Measurements from ENCODE around the gene EIF4G3. TPM values are rescaled to one million over a fixed set of nuclear protein-coding genes. Genes with fewer than 3 reads are reported as not detected.

Gene EIF4G3
- total and polyA plus RNA-seq, 9 of the 15 experiments (the other 6 are each of a cell fraction or from before 2014, with no cell fraction given): 6.7 to 40.5 (median 32.1) TPM

GRCh38 chr1:21216835-21217811, 40.4 kb upstream of the EIF4G3 start:
- DNase-seq (ENCODE audit: extremely low read depth in 1 of 4, low spot score in 3 of 4): peak; percentile 75 to 84 (median 81)
- Histone ChIP-seq H3K27ac (ENCODE audit: extremely low read depth, low read depth, low read length) (no peak overlapping the region), H3K4me2 (ENCODE audit: insufficient read depth, low read length) (no peak overlapping the region), H4K20me1 (replicated peaks; ENCODE audit: control insufficient read depth, insufficient read depth, low read length) (no peaks in the 10 kb centered on the region; the same call in 1 of the 2 replicates), H3K9me3 (replicated peaks; ENCODE audit: control insufficient read depth, insufficient read depth, low read depth, low read length) (no peaks in the 10 kb centered on the region), H3K4me3 (no peak overlapping the region), H3K4me1 (replicated peaks in 1 of 2; ENCODE audit: control insufficient read depth in 2 of 2, insufficient read depth in 2 of 2, low read length in 2 of 2) (peaks cover 3 to 19% of the 10 kb centered on the region in 2 experiments; a peak in 4 of 5 replicates), H3K36me3 (ENCODE audit: control insufficient read depth, insufficient read depth, low read length) (peaks cover 7% of the 10 kb centered on the region; the same call in 1 of the 3 replicates), H3K79me2 (ENCODE audit: control insufficient read depth, insufficient read depth, low read length) (no peaks in the 10 kb centered on the region), H3K27me3 (ENCODE audit: control insufficient read depth in 2 of 2, insufficient read depth in 2 of 2, low read length in 2 of 2) (0 out of 5 replicates have a peak, but pooled peaks cover 0 to 7% of the 10 kb centered on the region in 2 experiments), H3K9me1 (ENCODE audit: control insufficient read depth, insufficient read depth, low read length) (no peaks in the 10 kb centered on the region), H3K9ac (ENCODE audit: insufficient read depth in 1 of 2, low read depth in 2 of 2, low read length in 2 of 2) (peak overlapping the region in 1 of 2 experiments; percentile 79; a peak in 2 of 4 replicates), H2AFZ (ENCODE audit: low read depth, low read length) (no peak overlapping the region)
- 39% methylated on average over 12 of the region's 19 CpGs for WGBS (ENCODE audit: insufficient coverage, low coverage, missing lambda C conversion rate)
- in situ Hi-C loops (cut with MboI) (loop anchor here (25.0 kb wide), 1 partner anchor 1305 kb away; the partner anchor contains the start of gene PLA2G2E), intact Hi-C loops (cut with micrococcal nuclease) (loop anchor here (5.0 kb wide), 1 partner anchor 150 kb away; no protein-coding TSS in a partner anchor)
- ChIA-PET POLR2A (interaction anchor here (0.6 to 0.7 kb wide), 4 partner anchors 11 to 567 kb away, joined by 3 to 4 read pairs (median 3); no protein-coding TSS in a partner anchor), CTCF (ENCODE audit: low intra/inter-chr PET ratio) (interaction anchor here (0.6 to 1.6 kb wide), 5 partner anchors 15 to 318 kb away, joined by 3 to 12 read pairs (median 4); no protein-coding TSS in a partner anchor)
- ATAC-seq: peak; percentile 84
- FAIRE-seq: peak; percentile 95
- BruUV-seq (replicated peaks): no TSS peak
- TF ChIP-seq RNF219 (CRISPR knock-in tag; IDR thresholded peaks at IDR 0.05) (no peak), CHD7 (IDR thresholded peaks at IDR 0.05; ENCODE audit: low read depth, low read length) (no peak), TSC22D4 (tag; IDR thresholded peaks at IDR 0.05) (no peak), STAG1 (CRISPR knock-in tag; IDR thresholded peaks at IDR 0.05; ENCODE audit: borderline replicate concordance) (peak; percentile 53; the same call in 1 of the 2 replicates)

All from K562 (cell line).